NK-92 (cell line): ENCODE measurements around the gene CDKN1C.

ENCODE experiments used
- DNase-seq: peaks from one replicate; lab custom pipeline; 2025; ENCODE audit not compliant: unreplicated experiment; lab: John Stamatoyannopoulos, UW

CDKN1C gene

GRCh38 chr11:2870460-2870859 is 15.1 kb downstream of the CDKN1C start:
- DNase-seq = no peak

GRCh38 chr11:2869561-2870427 is 15.8 kb downstream of the CDKN1C start:
- DNase-seq = no peak

GRCh38 chr11:2869134-2869526 is 16.4 kb downstream of the CDKN1C start:
- DNase-seq = no peak

GRCh38 chr11:2868506-2869133 is 17.0 kb downstream of the CDKN1C start:
- DNase-seq = no peak

GRCh38 chr11:2867722-2868505 is 17.7 kb downstream of the CDKN1C start:
- no peak for DNase-seq

- DNase-seq = no peak
These were observed 18.4 kb downstream of the CDKN1C start for GRCh38 chr11:2867142-2867541.

GRCh38 chr11:2865922-2866577 is 19.5 kb downstream of the CDKN1C start:
- DNase-seq = no peak

GRCh38 chr11:2864901-2865300 is 20.7 kb downstream of the CDKN1C start:
- no peak for DNase-seq

GRCh38 chr11:2863276-2863618 is 22.3 kb downstream of the CDKN1C start:
- DNase-seq = no peak

GRCh38 chr11:2862395-2863275 is 22.9 kb downstream of the CDKN1C start:
- DNase-seq = no peak

- no peak for DNase-seq
These were observed 24.9 kb downstream of the CDKN1C start for GRCh38 chr11:2860636-2861035.

- no peak for DNase-seq
These were observed 25.9 kb downstream of the CDKN1C start for GRCh38 chr11:2859699-2860037.

GRCh38 chr11:2858995-2859698 is 26.4 kb downstream of the CDKN1C start:
- DNase-seq = no peak

- DNase-seq = no peak
These were observed 27.7 kb downstream of the CDKN1C start for GRCh38 chr11:2857918-2858317.

GRCh38 chr11:2857276-2857675 is 28.3 kb downstream of the CDKN1C start:
- DNase-seq = no peak

GRCh38 chr11:2855162-2855561 is 30.4 kb downstream of the CDKN1C start:
- DNase-seq = no peak

GRCh38 chr11:2853997-2854560 is 31.5 kb downstream of the CDKN1C start:
- DNase-seq = no peak

- DNase-seq = no peak
These were observed 32.2 kb downstream of the CDKN1C start for GRCh38 chr11:2853401-2853800.

- DNase-seq = no peak
These were observed 35.4 kb downstream of the CDKN1C start for GRCh38 chr11:2849994-2850770.
